Vagina (tissue), 2 donors: Measurements from ENCODE around the gene TMEM255B. TPM values are rescaled to one million over a fixed set of nuclear protein-coding genes. Genes with fewer than 3 reads are reported as not detected.

ENCODE experiments used
- DNase-seq, 2 donors: peaks; one replicate each; pipeline ENCODE4 v3.0.0-alpha.2; 2017; ENCODE audit errors: extremely low spot score in 2 of 2
- H3K27ac ChIP-seq: fragments of 200-600 bp; sonication (generic); one replicate; pipeline ENCODE4 v1.5.1; 2019
- H3K27me3 ChIP-seq: fragments of 200-600 bp; sonication (generic); one replicate; pipeline ENCODE4 v1.5.1; 2019
- H3K36me3 ChIP-seq, 2 donors: fragments of 200-600 bp; sonication (generic); one replicate each; pipeline ENCODE4 v1.5.1; 2017 to 2019
- H3K4me1 ChIP-seq: fragments of 200-600 bp; sonication (generic); one replicate; pipeline ENCODE4 v1.5.1; 2019
- H3K4me3 ChIP-seq, 2 donors: fragments of 200-600 bp; sonication (generic); 1 replicate in 1 of 2; 2 replicates in 1 of 2; pipeline ENCODE4 v1.5.1; 2016 to 2019
- H3K9me3 ChIP-seq: fragments of 200-600 bp; sonication (generic); one replicate; pipeline ENCODE4 v1.5.1; 2019
- POLR2A ChIP-seq, 2 donors: fragments of 450-650 bp; IDR thresholded peaks; one replicate each; pipeline ENCODE4 v1.6.1; 2017; ENCODE audit warnings: antibody characterized with exemption in 2 of 2, mild to moderate bottlenecking in 2 of 2, moderate library complexity in 2 of 2
- POLR2AphosphoS5 ChIP-seq, 2 donors: sonication (generic); formaldehyde crosslinking; IDR thresholded peaks; one replicate each; pipeline ENCODE4 v1.9.0; 2017; ENCODE audit warnings: antibody characterized with exemption in 2 of 2, mild to moderate bottlenecking in 2 of 2, low read depth in 1 of 2; ENCODE audit not compliant: insufficient read depth in 1 of 2
- intact Hi-C: fragments of 100-400 bp; cut with DNase I; formaldehyde crosslinking; loops from one replicate; pipeline ENCODE4 v1.15.1; 2023
- total RNA-seq: library from RNA; depleted of rRNA; stranded (reverse); fragments of >200 nt; gene quantifications from one replicate; pipeline ENCODE4 v1.2.3, GENCODE V29; 2016
- TF ChIP-seq, protein P1 (sequence below), 3 experiments: fragments of 450-650 bp in 2 of 3; fragments of 200-600 bp in 1 of 3; sonication (generic) in 1 of 3; IDR thresholded peaks; one replicate each; pipeline ENCODE4 v1.5.1; 2017 to 2019; ENCODE audit warnings: antibody characterized with exemption in 3 of 3, mild to moderate bottlenecking in 2 of 3, moderate library complexity in 2 of 3

The TMEM255B gene
- total RNA-seq, 1 donor from 2014 or later: 6.4 TPM

DNA sequence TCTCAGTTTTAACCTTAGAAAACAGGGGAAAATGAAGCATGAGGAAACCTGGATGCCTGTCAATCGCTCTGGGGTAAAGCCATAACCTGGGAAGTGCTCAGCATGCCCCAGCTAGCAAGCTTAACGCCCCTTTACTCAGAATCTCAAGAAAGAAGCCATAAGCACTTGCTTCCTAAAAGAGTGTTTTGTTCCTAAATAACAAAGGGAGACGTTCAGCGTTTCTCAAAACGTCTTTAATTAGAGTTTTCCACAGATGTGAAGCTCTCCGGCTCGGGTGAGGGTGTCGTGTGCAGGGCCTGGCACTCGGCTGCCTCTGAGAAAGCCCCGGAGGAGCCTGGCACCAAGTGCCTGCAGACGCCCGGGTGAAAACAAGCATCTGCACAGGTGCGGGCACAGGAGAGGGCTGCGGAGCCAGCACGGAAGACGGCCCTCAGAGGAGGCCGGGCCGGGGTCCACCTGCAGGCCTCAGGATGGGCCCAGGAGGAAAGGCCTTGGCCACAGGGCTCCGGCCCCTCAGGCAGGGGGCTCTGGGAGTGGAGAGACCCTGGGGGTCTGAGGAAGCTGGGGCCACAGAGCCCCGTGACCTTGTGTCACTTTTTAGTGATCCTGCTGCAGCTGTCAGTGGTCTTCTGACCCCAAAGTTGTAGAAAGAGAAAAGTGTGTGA is 98.6 kb downstream of the TMEM255B start:
- Histone ChIP-seq H3K4me3 (no peak overlapping the region), H3K9me3 (no peaks in the 10 kb centered on the region), H3K27ac (peak overlapping the region; percentile 77), H3K4me1 (peaks cover 83% of the 10 kb centered on the region), H3K36me3 (no peaks in the 10 kb centered on the region), H3K27me3 (no peaks in the 10 kb centered on the region)
- intact Hi-C loops: no loop called here
- peak in 1 of 2 donors; percentile 67 for DNase-seq
- TF ChIP-seq POLR2AphosphoS5 (IDR thresholded peaks at IDR 0.05; ENCODE audit: insufficient read depth in 1 of 2, low read depth in 1 of 2): no peak

DNA sequence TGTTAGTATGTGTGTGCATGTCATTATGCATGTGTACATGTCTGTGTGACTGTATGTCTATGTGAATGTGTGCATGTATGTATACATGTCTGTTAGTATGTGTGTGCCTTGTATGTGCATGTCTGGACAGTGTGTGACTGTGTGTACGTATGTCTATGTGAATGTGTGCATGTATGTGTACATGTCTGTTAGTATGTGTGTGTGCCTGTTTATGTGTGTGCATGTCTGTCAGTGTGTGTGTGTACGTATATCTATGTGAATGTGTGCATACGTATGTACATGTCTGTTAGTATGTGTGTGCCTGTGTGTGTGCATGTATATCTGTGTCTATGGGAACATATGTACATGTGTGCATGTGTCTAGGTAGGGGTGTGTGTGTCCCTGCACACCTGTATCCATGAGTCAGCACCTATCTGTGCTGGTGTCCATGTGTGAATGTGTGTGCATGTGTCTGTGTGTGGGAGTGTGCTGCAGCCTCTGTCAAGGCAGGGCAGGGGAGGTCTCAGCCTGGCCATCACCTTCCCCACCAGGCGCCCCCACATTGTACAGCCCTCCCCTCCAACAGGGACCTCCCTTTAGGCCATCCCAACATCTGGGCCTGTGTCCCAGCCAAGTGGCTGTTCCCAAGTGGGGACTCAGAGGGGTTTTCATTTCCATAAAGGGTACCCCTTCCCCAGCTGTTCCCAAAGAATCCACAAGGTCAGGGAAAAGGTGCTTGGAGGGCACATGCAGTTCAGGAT is 100.5 kb downstream of the TMEM255B start:
- no peak for TF ChIP-seq POLR2AphosphoS5 (IDR thresholded peaks at IDR 0.05; ENCODE audit: insufficient read depth in 1 of 2, low read depth in 1 of 2)
- TF ChIP-seq, protein P1, sequence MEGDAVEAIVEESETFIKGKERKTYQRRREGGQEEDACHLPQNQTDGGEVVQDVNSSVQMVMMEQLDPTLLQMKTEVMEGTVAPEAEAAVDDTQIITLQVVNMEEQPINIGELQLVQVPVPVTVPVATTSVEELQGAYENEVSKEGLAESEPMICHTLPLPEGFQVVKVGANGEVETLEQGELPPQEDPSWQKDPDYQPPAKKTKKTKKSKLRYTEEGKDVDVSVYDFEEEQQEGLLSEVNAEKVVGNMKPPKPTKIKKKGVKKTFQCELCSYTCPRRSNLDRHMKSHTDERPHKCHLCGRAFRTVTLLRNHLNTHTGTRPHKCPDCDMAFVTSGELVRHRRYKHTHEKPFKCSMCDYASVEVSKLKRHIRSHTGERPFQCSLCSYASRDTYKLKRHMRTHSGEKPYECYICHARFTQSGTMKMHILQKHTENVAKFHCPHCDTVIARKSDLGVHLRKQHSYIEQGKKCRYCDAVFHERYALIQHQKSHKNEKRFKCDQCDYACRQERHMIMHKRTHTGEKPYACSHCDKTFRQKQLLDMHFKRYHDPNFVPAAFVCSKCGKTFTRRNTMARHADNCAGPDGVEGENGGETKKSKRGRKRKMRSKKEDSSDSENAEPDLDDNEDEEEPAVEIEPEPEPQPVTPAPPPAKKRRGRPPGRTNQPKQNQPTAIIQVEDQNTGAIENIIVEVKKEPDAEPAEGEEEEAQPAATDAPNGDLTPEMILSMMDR (IDR thresholded peaks at IDR 0.05): no peak
- no peak for TF ChIP-seq POLR2A (IDR thresholded peaks at IDR 0.05)
- DNase-seq: peak in 1 of 2 donors; percentile 18
- peak overlapping the region; percentile 95 for H3K27ac ChIP-seq
- no peaks in the 10 kb centered on the region for H3K36me3 ChIP-seq
- H3K9me3 ChIP-seq: no peaks in the 10 kb centered on the region
- H3K4me3 ChIP-seq: no peak overlapping the region
- intact Hi-C loops: loop anchor here (10.0 kb wide), 1 partner anchor 65 kb away; no protein-coding TSS in a partner anchor
- H3K27me3 ChIP-seq: no peaks in the 10 kb centered on the region
- H3K4me1 ChIP-seq: peaks cover 68% of the 10 kb centered on the region

DNA sequence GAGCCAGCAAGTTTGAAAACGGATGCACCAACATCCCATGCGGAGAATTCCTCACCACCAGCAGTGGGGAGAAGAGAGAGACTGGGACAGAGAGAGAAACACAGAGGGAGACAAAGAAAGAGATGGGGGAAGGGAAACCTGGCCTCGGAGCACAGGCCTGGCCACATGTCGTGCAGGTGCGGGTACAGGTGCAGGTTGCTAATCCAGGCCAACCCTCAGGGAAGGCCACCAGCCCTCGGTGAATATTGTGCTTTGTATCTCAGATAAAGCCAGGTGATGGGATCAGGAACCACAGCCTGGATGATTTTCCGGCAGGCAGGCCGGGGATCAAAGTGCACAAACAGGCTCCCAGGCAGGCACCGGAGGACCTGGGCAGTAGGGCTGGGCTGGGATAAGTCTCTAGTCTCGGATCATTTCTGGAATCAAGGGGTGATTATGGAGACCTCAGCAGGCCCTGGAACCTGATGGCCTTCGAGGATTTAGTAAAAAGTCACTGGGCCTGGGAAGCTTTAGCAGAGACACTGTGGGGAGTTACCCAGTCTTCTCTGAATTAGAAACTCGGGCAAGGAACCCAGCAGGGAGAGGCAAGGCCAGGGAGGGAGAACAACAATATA is 101.1 kb downstream of the TMEM255B start:
- Histone ChIP-seq H3K4me1 (peaks cover 68% of the 10 kb centered on the region), H3K4me3 (peak overlapping the region in 1 of 2 donors; percentile 0), H3K9me3 (no peaks in the 10 kb centered on the region), H3K27me3 (no peaks in the 10 kb centered on the region), H3K27ac (peak overlapping the region; percentile 95), H3K36me3 (no peaks in the 10 kb centered on the region)
- intact Hi-C loops: loop anchor here (10.0 kb wide), 1 partner anchor 65 kb away; no protein-coding TSS in a partner anchor
- TF ChIP-seq POLR2A (IDR thresholded peaks at IDR 0.05): no peak
- no peak for TF ChIP-seq POLR2AphosphoS5 (IDR thresholded peaks at IDR 0.05; ENCODE audit: insufficient read depth in 1 of 2, low read depth in 1 of 2)
- TF ChIP-seq, protein P1 (IDR thresholded peaks at IDR 0.05): no peak
- DNase-seq: no peak

DNA sequence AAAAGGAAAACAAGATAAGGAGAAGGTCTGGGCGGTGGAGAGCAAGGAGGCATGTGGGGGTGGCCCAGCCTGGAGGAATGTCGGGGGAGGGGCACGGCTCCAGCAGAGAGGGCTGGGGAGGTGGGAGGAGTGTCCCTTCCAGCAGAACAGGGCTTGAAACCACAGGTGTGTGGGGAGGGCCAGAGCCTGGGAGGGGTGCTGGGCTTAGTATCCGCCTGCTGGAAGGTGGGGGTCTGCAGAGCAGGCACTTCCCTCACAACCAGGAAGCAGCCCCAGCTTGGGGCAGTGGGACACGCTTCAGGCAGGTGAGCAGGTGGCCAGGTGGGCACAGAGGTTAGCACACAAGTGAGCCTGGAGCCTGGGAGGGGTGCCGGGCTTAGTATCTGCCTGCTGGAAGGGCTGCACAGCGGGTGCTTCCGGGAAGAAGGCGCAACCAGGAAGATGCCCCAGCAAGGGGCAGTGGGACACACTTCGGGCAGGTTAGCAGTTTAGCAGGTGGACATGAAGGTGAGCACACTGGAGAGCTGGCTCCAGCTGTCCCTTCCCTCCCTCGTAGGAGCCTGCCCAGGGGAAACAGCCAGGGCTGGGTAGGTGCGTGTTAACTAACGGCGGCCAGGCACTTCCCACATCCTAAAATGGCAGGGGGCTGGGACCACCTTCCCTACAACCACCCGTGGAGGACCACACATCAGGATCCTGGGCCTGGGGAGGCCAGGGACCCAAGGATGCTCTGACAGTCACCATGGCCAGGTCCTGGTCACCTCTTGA is 101.8 kb downstream of the TMEM255B start:
- intact Hi-C loops: loop anchor here (10.0 kb wide), 1 partner anchor 64 kb away; no protein-coding TSS in a partner anchor
- Histone ChIP-seq H3K4me1 (peaks cover 65% of the 10 kb centered on the region), H3K27ac (peak overlapping the region; percentile 95), H3K9me3 (no peaks in the 10 kb centered on the region), H3K4me3 (peak overlapping the region; percentile 0 to 63), H3K27me3 (no peaks in the 10 kb centered on the region), H3K36me3 (no peaks in the 10 kb centered on the region)
- no peak for DNase-seq
- TF ChIP-seq, protein P1 (IDR thresholded peaks at IDR 0.05): no peak
- TF ChIP-seq POLR2A (IDR thresholded peaks at IDR 0.05) (no peak), POLR2AphosphoS5 (IDR thresholded peaks at IDR 0.05; ENCODE audit: insufficient read depth in 1 of 2, low read depth in 1 of 2) (no peak)
